ENCODE data around the gene CANT1. TPM values are rescaled to one million over a fixed set of nuclear protein-coding genes. Genes with fewer than 3 reads are reported as not detected.

CANT1 gene
- total and polyA plus RNA-seq, 2 of the 13 experiments (the other 11 are each of a cell fraction or from before 2014, with no cell fraction given), result 34.1 to 42.1 TPM

DNA sequence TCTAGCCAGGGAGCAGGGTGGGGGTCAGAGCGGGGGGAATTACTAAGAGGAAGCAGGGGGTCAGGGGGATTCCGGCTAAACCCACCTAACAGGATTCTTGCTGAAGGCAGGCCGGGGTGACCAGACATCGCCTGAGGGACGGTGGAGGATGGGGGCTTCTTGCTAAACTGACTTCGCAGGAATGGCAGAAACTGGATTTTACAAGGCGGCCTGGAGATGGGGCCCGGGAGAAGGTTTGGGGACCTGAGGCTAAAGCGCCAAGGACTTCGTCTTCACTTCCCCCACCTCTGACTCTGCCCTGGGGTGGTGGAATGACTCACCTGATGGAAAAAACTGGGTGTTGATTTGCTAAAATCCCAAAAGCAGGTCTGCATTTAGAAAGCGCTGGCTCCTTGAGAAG is 53.3 kb downstream of the CANT1 start:
- Histone ChIP-seq H3K9me3 (ENCODE audit: low read length) (peaks cover 4% of the 10 kb centered on the region), H2AFZ (ENCODE audit: low read length) (no peak overlapping the region), H3K27ac (ENCODE audit: extremely low read length, insufficient read depth, low read length) (no peak overlapping the region), H3K4me1 (ENCODE audit: insufficient read depth, low read length) (peaks cover 40% of the 10 kb centered on the region), H3K36me3 (replicated peaks in 1 of 2; ENCODE audit: control insufficient read depth in 1 of 2, insufficient read depth in 2 of 2, low read length in 2 of 2) (no peaks in the 10 kb centered on the region), H3K4me2 (ENCODE audit: low read depth, low read length) (no peak overlapping the region), H3K9ac (ENCODE audit: insufficient read depth, low read depth, low read length) (no peak overlapping the region), H4K20me1 (ENCODE audit: insufficient read depth, low read length) (no peaks in the 10 kb centered on the region), H3K79me2 (ENCODE audit: insufficient read depth, low read length) (no peaks in the 10 kb centered on the region), H3K27me3 (ENCODE audit: control insufficient read depth in 1 of 2, insufficient read depth in 2 of 2, low read length in 2 of 2) (peaks cover 5 to 44% of the 10 kb centered on the region in 2 experiments; a peak in 4 of 5 replicates), H3K4me3 (replicated peaks in 1 of 3; ENCODE audit: insufficient read depth in 1 of 3, low read depth in 2 of 3, low read length in 3 of 3) (no peak overlapping the region)
- FAIRE-seq, result no peak
- intact Hi-C loops (cut with micrococcal nuclease; ENCODE audit: unreplicated experiment) (no loop called here), in situ Hi-C loops (cut with HindIII; ENCODE audit: extremely low pct_ligation_motif_present, low pct_unique_long_range_greater_than_20kb) (no loop called here)
- ChIA-PET CTCF (ENCODE audit: low intra/inter-chr PET ratio, low total read pairs) (no interaction called here), POLR2A (interaction anchor here (1.5 kb wide), 1 partner anchor 40 kb away, joined by 3 read pairs; no protein-coding TSS in a partner anchor)
- DNase-seq (ENCODE audit: low spot score), result no peak
- no peak for TF ChIP-seq ZNF598 (CRISPR knock-in tag; IDR thresholded peaks at IDR 0.05; ENCODE audit: borderline replicate concordance)
- TF ChIP-seq ZNF75D (CRISPR knock-in tag; IDR thresholded peaks at IDR 0.05; ENCODE audit: borderline replicate concordance), result no peak
- TF ChIP-seq ZNF839 (CRISPR knock-in tag; IDR thresholded peaks at IDR 0.05; ENCODE audit: borderline replicate concordance), result no peak
- TF ChIP-seq, protein P1, sequence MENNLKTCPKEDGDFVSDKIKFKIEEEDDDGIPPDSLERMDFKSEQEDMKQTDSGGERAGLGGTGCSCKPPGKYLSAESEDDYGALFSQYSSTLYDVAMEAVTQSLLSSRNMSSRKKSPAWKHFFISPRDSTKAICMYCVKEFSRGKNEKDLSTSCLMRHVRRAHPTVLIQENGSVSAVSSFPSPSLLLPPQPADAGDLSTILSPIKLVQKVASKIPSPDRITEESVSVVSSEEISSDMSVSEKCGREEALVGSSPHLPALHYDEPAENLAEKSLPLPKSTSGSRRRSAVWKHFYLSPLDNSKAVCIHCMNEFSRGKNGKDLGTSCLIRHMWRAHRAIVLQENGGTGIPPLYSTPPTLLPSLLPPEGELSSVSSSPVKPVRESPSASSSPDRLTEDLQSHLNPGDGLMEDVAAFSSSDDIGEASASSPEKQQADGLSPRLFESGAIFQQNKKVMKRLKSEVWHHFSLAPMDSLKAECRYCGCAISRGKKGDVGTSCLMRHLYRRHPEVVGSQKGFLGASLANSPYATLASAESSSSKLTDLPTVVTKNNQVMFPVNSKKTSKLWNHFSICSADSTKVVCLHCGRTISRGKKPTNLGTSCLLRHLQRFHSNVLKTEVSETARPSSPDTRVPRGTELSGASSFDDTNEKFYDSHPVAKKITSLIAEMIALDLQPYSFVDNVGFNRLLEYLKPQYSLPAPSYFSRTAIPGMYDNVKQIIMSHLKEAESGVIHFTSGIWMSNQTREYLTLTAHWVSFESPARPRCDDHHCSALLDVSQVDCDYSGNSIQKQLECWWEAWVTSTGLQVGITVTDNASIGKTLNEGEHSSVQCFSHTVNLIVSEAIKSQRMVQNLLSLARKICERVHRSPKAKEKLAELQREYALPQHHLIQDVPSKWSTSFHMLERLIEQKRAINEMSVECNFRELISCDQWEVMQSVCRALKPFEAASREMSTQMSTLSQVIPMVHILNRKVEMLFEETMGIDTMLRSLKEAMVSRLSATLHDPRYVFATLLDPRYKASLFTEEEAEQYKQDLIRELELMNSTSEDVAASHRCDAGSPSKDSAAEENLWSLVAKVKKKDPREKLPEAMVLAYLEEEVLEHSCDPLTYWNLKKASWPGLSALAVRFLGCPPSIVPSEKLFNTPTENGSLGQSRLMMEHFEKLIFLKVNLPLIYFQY (CRISPR knock-in tag; IDR thresholded peaks at IDR 0.05; ENCODE audit: borderline replicate concordance), result no peak
- no peak for TF ChIP-seq ERF (CRISPR knock-in tag; IDR thresholded peaks at IDR 0.05)
- TF ChIP-seq TBP (CRISPR knock-in tag; IDR thresholded peaks at IDR 0.05), result no peak
- WGBS (ENCODE audit: low lambda C conversion rate), result 66% methylated on average over 11 of the region's 11 CpGs
- no peak for ATAC-seq
- no TSS peak for BruUV-seq (replicated peaks)
